OCI-LY3 (cell line): Measurements from ENCODE around the gene MYO7A.

Source experiments
- EZH2phosphoT487 ChIP-seq: fragments of 200-600 bp; shearing (Covaris generic); IDR thresholded peaks from 2 replicates; pipeline ENCODE4 v1.6.1; 2018; ENCODE audit warnings: antibody characterized with exemption, mixed run types, low read depth
- TF ChIP-seq, protein P1 (sequence below): fragments of 200-600, 300-600 bp; sonication (generic); IDR thresholded peaks from 2 replicates; pipeline ENCODE4 v1.5.1; 2014; ENCODE audit warnings: antibody characterized with exemption, low read length, low read depth

- TF ChIP-seq, protein P1, sequence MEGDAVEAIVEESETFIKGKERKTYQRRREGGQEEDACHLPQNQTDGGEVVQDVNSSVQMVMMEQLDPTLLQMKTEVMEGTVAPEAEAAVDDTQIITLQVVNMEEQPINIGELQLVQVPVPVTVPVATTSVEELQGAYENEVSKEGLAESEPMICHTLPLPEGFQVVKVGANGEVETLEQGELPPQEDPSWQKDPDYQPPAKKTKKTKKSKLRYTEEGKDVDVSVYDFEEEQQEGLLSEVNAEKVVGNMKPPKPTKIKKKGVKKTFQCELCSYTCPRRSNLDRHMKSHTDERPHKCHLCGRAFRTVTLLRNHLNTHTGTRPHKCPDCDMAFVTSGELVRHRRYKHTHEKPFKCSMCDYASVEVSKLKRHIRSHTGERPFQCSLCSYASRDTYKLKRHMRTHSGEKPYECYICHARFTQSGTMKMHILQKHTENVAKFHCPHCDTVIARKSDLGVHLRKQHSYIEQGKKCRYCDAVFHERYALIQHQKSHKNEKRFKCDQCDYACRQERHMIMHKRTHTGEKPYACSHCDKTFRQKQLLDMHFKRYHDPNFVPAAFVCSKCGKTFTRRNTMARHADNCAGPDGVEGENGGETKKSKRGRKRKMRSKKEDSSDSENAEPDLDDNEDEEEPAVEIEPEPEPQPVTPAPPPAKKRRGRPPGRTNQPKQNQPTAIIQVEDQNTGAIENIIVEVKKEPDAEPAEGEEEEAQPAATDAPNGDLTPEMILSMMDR: no peak
- no peak for TF ChIP-seq EZH2phosphoT487
Measured at GRCh38 chr11:77199137-77199745, 71.2 kb downstream of the MYO7A start.
